ENCODE data around the gene OLIG2.

Gene OLIG2

GRCh38 chr21:33033094-33033951 is 7.6 kb downstream of the OLIG2 start:
- DNase-seq (ENCODE audit: low spot score), result no peak

GRCh38 chr21:33033961-33034413 is 8.3 kb downstream of the OLIG2 start:
- no peak for DNase-seq (ENCODE audit: low spot score)

GRCh38 chr21:33035147-33035546 is 9.4 kb downstream of the OLIG2 start:
- no peak for DNase-seq (ENCODE audit: low spot score)

- DNase-seq (ENCODE audit: low spot score), result no peak
Measured at GRCh38 chr21:33036430-33037162, 10.9 kb downstream of the OLIG2 start.

GRCh38 chr21:33037501-33037900 is 11.8 kb downstream of the OLIG2 start:
- no peak for DNase-seq (ENCODE audit: low spot score)

GRCh38 chr21:33039536-33039935 is 13.8 kb downstream of the OLIG2 start:
- DNase-seq (ENCODE audit: low spot score), result no peak

GRCh38 chr21:33040215-33040614 is 14.5 kb downstream of the OLIG2 start:
- DNase-seq (ENCODE audit: low spot score), result no peak

- DNase-seq (ENCODE audit: low spot score), result no peak
Measured at GRCh38 chr21:33041981-33042380, 16.2 kb downstream of the OLIG2 start.

- DNase-seq (ENCODE audit: low spot score), result no peak
Measured at GRCh38 chr21:33042812-33043211, 17.1 kb downstream of the OLIG2 start.

- no peak for DNase-seq (ENCODE audit: low spot score)
Measured at GRCh38 chr21:33046455-33046854, 20.7 kb downstream of the OLIG2 start.

- DNase-seq (ENCODE audit: low spot score), result no peak
Measured at GRCh38 chr21:33047231-33047630, 21.5 kb downstream of the OLIG2 start.

GRCh38 chr21:33051925-33052324 is 26.2 kb downstream of the OLIG2 start:
- DNase-seq (ENCODE audit: low spot score), result no peak

GRCh38 chr21:33053951-33054350 is 28.2 kb downstream of the OLIG2 start:
- no peak for DNase-seq (ENCODE audit: low spot score)

- no peak for DNase-seq (ENCODE audit: low spot score)
Measured at GRCh38 chr21:33055991-33056390, 30.3 kb downstream of the OLIG2 start.

- no peak for DNase-seq (ENCODE audit: low spot score)
Measured at GRCh38 chr21:33057385-33057940, 31.7 kb downstream of the OLIG2 start.

- DNase-seq (ENCODE audit: low spot score), result no peak
Measured at GRCh38 chr21:33058527-33058926, 32.8 kb downstream of the OLIG2 start.

- no peak for DNase-seq (ENCODE audit: low spot score)
Measured at GRCh38 chr21:33058957-33059356, 33.2 kb downstream of the OLIG2 start.

GRCh38 chr21:33059380-33059841 is 33.7 kb downstream of the OLIG2 start:
- peak; percentile 38 for DNase-seq (ENCODE audit: low spot score)

GRCh38 chr21:33061233-33061632 is 35.5 kb downstream of the OLIG2 start:
- no peak for DNase-seq (ENCODE audit: low spot score)

GRCh38 chr21:33063375-33063883 is 37.7 kb downstream of the OLIG2 start:
- no peak for DNase-seq (ENCODE audit: low spot score)

GRCh38 chr21:33063907-33064622 is 38.3 kb downstream of the OLIG2 start:
- DNase-seq (ENCODE audit: low spot score), result no peak

All from HuH-7 (cell line).